Measurements from ENCODE around the gene NADSYN1.

The NADSYN1 gene

DNA sequence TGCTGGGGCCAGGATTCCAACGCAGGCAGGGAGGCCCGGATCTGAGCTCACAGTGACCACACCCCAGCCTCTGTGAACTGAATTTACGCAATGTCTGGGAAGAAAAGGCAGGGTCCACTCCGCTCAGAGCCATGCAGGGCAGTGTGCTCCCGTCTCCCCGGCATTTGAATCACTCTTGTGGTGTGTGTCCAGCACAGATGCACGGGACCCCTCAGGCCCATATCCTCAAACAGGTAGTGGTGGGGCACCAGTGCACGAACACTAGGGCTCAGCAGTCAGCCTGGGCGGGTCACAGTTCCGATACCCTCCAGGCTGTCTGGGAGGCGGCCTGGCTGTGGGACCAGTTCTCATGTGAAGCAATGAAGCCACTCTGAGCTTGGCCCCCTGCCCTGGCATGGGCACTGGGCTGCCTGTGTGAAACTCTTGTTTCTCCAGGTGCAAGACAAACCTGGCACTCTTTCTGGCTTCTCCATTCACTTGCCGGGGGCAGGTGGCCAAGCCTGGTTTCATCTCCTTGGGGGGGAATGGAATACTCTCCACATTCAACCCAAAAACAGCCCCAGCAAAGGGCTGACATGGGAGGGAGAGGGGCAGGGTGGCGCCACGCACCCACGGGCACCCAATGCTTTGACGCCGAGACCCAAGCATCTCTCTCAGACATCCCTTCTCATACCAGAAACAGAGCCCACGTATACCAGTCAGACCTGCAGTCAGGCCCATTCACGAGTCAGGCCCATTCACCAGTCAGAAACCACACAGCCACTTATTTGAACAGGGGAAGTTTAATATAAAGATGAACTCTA lies 19.2 kb upstream of the NADSYN1 start:
- DNase-seq, result no peak

GRCh38 chr11:71434576-71435130 lies 18.4 kb upstream of the NADSYN1 start:
- DNase-seq, result no peak

GRCh38 chr11:71435278-71435951 lies 17.6 kb upstream of the NADSYN1 start:
- DNase-seq, result no peak

DNA sequence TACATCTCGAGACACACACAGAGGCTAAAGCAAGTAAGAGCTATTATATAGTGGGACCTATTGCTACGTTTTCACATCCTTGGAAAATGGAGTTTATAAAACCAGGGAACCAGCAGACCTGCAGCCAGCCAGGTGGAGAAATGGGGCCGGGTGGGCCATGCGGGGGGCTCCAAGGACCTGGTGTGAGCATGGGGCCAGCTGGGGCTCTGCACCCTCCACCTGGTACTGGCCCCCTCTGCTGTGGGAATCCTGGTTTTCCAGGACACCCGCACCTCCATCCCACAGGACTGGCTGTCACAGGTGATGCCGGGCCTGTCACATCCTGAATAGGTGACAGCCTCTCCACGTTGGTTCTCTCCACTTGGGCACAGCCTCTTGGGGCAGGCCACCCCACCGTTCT lies 16.1 kb upstream of the NADSYN1 start:
- no peak for DNase-seq

DNA sequence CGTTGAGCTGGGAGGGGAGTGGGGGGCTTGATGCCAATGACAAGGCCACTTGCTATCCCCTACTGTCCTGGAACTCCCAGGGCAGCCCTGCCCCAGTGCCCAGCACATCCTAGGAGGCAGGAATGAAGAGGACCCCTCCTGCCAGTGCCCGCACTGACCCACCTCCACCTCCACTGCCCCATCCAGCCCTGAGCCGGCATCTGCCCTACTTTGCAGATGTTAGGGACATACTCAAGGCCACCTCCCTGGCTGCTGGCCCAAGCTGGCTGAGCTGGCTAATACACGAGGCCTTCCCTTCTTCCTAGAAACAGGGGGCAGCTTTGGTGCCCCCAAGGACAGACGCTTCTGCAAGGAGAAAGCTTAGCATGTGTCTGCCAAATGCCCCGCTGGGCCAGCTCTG lies 15.6 kb upstream of the NADSYN1 start:
- no peak for DNase-seq

- DNase-seq, result no peak
Observed at GRCh38 chr11:71437879-71438278, 15.1 kb upstream of the NADSYN1 start.

GRCh38 chr11:71438650-71439049 lies 14.4 kb upstream of the NADSYN1 start:
- no peak for DNase-seq

- no peak for DNase-seq
Observed at GRCh38 chr11:71440021-71440755, 12.8 kb upstream of the NADSYN1 start.

GRCh38 chr11:71441251-71441650 lies 11.8 kb upstream of the NADSYN1 start:
- no peak for DNase-seq

GRCh38 chr11:71442123-71442522 lies 10.9 kb upstream of the NADSYN1 start:
- no peak for DNase-seq

DNA sequence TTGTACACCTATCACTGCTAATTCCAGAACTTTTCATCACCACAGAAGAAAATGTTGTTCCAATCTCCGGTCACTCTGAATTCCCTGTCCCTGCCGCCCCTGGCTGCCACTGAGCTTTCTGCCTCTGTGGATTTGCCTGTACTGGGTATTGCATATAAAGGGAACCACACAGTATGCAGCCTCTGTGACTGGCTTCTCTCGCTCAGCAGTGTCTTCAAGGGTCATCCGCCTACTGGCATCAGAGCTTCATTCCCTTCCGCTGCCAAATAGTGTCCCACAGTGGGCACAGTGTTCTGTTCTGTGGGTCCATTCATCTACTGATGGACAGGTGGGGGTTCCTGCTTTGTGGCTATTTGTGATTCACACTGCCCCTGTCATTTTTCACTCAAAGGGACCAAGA lies 10.1 kb upstream of the NADSYN1 start:
- no peak for DNase-seq

DNA sequence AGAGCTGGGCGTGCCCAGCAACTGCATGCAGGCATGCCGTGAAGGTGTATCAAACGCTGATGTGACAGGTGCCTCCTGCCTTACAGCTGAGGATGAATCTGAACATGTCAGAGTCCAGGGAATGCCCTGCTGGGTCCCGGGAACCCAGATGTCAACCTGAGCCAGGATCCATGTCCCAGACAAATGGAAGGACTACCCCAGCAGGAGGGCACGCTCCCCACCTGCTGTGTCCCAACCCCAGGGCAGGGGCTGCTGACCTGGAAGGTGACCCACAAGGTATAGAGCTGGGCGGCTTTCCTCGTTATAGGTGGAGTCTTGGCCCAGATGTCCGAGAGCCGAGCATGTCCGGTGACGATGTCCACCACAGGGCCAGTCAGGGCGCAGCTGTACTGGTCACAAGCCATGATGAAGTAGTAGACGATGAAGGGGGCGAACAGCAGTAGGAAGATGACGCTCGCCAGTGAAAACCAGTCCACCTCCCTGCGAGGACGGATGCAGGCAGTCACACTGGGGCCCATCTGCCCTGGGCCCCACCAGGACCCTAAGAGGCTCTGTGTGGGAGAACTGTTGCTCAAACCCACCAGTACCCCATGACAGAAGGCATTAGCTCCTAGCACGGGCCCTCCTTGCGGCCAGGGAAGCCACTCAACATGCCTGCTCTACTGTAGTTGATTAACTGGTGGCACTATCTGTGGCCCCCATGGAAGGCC lies 9.1 kb upstream of the NADSYN1 start:
- no peak for DNase-seq

GRCh38 chr11:71444811-71445210 lies 8.2 kb upstream of the NADSYN1 start:
- DNase-seq, result no peak

DNA sequence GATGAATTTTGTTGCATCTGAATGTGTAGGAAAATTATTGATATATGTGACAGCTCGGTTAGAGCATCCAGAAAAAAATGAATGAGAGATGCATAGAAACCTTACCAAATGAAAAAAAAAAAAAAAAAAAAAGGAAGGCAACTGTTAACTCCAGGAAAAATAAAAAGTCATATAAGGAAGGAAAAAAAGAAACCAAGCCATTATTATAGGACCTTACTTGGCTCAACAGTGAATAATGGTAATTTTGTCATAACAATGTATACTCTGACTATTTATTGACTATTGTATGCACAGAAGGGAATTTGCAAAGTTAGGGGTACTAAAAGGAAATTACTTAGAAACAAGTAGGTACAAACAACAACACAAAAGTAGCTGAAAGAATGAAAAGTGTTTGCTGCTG lies 6.9 kb upstream of the NADSYN1 start:
- no peak for DNase-seq

- no peak for DNase-seq
Observed at GRCh38 chr11:71446942-71447688, 5.9 kb upstream of the NADSYN1 start.

- peak in 1 of 2 experiments; percentile 27 for DNase-seq
Observed at GRCh38 chr11:71447791-71448256, 5.2 kb upstream of the NADSYN1 start.

- DNase-seq, result peak; percentile 85 to 88
Observed at GRCh38 chr11:71448257-71449171, 4.5 kb upstream of the NADSYN1 start, which contains the start of gene DHCR7. DHCR7 (minus strand) TSS chr11:71448393; CDS start chr11:71444952, 3,441 bp downstream.

GRCh38 chr11:71449596-71449995 lies 3.4 kb upstream of the NADSYN1 start:
- DNase-seq, result no peak

DNA sequence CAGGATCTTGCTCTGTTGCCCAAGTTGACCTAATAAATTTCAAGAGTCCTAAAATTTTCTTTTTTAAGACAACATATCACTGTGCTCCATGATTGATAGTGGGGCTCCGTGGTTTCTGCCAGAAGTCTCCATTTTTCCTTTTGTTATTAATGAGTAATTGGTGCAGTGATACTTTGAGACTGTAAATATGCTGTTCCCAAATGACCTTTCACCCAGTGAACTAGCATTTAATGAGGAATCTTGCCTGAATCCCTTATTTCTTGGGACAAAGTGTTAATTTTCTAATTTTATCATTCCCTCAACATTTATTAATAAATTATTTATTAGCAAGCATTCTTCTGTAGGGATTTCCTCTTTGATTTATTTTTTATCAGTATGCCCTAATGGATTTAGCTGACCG lies 2.5 kb upstream of the NADSYN1 start:
- DNase-seq, result no peak

GRCh38 chr11:71450939-71451338 lies 2.1 kb upstream of the NADSYN1 start:
- DNase-seq, result no peak
